Pancreas (tissue), 10 donors: ENCODE measurements around the gene DNAH6. TPM values are rescaled to one million over a fixed set of nuclear protein-coding genes. Genes with fewer than 3 reads are reported as not detected.

Source experiments
- ATAC-seq, 4 donors: fragments of 200-7000 bp; cut with Tn5 transposase; one replicate each; pipeline versions ENCODE4 v1.8.0 to v1.9.1; 2020; ENCODE audit warnings: mild to moderate bottlenecking in 4 of 4, moderate library complexity in 4 of 4
- DNase-seq, 6 donors: peaks; one replicate each; pipeline ENCODE4 v3.0.0-alpha.2; 2020
- FAIRE-seq: peaks from 2 replicates; lab custom pipeline; 2012; peaks lifted over from hg19 to GRCh38; lab: Jason Lieb, UNC
- H3K27ac ChIP-seq, 4 donors: fragments of 200-600 bp; sonication (generic); 1 replicate in 3 of 4; 2 replicates in 1 of 4; pipeline versions ENCODE4 v1.5.0 to v1.8.0; 2020
- H3K27me3 ChIP-seq, 4 donors: fragments of 200-600 bp; one replicate each; pipeline ENCODE4 v1.8.0; 2021
- H3K36me3 ChIP-seq, 3 donors: fragments of 200-600 bp; sonication (generic) in 1 of 3; one replicate each; pipeline versions ENCODE4 v1.5.0 to v1.8.0; 2020 to 2021
- H3K4me1 ChIP-seq, 3 donors: fragments of 200-600 bp; one replicate each; pipeline ENCODE4 v1.8.0; 2021
- H3K4me3 ChIP-seq, 4 donors: fragments of 200-600 bp; sonication (generic) in 2 of 4; one replicate each; pipeline versions ENCODE4 v1.5.0 to v1.8.0; 2020 to 2021
- H3K9me3 ChIP-seq, 4 donors: fragments of 200-600 bp; one replicate each; pipeline ENCODE4 v1.8.0; 2021
- WGBS, 2 donors: extraction: QIAGEN DNeasy Blood & Tissue Kit; methylation state at CpG; one replicate each; pipeline ENCODE4 v1.1.7; 2013; 5-methylcytosine and 5-hydroxymethylcytosine counted together
- intact Hi-C, 3 donors: fragments of 100-400 bp; cut with DNase I; formaldehyde crosslinking; loops; one replicate each; pipeline versions ENCODE4 v1.11.1 to v1.14.2; 2022
- polyA plus RNA-seq, 2 donors: library from polyadenylated mRNA; stranded (reverse); fragments of 200-250 nt; gene quantifications; one replicate each; pipeline ENCODE4 v1.2.3, GENCODE V29; 2013
- total RNA-seq, 6 donors: library from RNA; stranded (reverse); fragmentation: NEBNext Ultra II Directional in 4 of 6; extraction: Animal tissue kit (Norgen Biotek cat#: 25700) in 4 of 6; gene quantifications; one replicate each; pipeline versions ENCODE4 v1.2.1 to v1.2.4, GENCODE V29; 2021 to 2023
- TF ChIP-seq, protein P1 (sequence below), 4 donors: fragments of 200-600 bp; sonication (generic) in 3 of 4; IDR thresholded peaks; one replicate each; pipeline versions ENCODE4 v1.5.0 to v1.8.0; 2021; ENCODE audit warnings: antibody characterized with exemption in 4 of 4
- donor health status: healthy with polysubstance abuse.
- donor health status: DM: no; HTN: no; CAD: no; lungs with moderate emphysema.
- donor health status: DM: no; HTN: no; CAD: no.
- donor health status: control.
- donor health status: control.
- donor health status: Bipolar disorder and iron deficiency.
- donor health status: DM: yes; HTN: yes; CAD: no.
- donor health status: DM: no; HTN: no; CAD: no.
- donor health status: DM: no; HTN: no; CAD: no.
- donor health status: DM: yes; HTN: yes; CAD: no.

The DNAH6 gene
- total and polyA plus RNA-seq, 8 donors = 0.19 to 1.6 (median 0.81) TPM

DNA sequence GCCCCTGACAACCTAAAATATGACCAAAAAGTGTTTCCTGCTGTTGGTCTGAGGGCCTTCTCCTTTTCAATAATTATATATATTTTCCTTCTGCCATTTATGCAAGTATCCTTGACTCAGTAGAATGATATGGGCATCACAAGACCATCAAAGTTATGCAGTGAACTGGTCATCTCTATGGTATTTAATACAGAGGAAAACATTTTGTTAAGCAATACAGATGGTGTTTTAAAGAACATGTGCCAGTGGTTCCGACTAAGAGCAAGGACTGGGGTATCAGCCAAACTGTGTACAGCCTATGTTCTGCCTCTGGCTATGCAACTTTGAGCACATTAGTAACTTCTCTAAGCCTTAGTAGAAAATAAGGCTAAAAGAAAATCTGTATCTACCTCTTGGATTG is 185.6 kb downstream of the DNAH6 start:
- no peaks in the 10 kb centered on the region for H3K4me1 ChIP-seq
- no peak for FAIRE-seq
- TF ChIP-seq, protein P1, sequence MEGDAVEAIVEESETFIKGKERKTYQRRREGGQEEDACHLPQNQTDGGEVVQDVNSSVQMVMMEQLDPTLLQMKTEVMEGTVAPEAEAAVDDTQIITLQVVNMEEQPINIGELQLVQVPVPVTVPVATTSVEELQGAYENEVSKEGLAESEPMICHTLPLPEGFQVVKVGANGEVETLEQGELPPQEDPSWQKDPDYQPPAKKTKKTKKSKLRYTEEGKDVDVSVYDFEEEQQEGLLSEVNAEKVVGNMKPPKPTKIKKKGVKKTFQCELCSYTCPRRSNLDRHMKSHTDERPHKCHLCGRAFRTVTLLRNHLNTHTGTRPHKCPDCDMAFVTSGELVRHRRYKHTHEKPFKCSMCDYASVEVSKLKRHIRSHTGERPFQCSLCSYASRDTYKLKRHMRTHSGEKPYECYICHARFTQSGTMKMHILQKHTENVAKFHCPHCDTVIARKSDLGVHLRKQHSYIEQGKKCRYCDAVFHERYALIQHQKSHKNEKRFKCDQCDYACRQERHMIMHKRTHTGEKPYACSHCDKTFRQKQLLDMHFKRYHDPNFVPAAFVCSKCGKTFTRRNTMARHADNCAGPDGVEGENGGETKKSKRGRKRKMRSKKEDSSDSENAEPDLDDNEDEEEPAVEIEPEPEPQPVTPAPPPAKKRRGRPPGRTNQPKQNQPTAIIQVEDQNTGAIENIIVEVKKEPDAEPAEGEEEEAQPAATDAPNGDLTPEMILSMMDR (IDR thresholded peaks at IDR 0.05) = no peak
- H3K9me3 ChIP-seq = no peaks in the 10 kb centered on the region
- no peak overlapping the region for H3K27ac ChIP-seq
- H3K36me3 ChIP-seq = no peaks in the 10 kb centered on the region
- H3K4me3 ChIP-seq = no peak overlapping the region
- no peak for ATAC-seq
- WGBS, 2 donors = 83 to 89% methylated on average over 1 of the region's 1 CpG
- DNase-seq = no peak
- H3K27me3 ChIP-seq = no peaks in the 10 kb centered on the region
- intact Hi-C loops = no loop called here

DNA sequence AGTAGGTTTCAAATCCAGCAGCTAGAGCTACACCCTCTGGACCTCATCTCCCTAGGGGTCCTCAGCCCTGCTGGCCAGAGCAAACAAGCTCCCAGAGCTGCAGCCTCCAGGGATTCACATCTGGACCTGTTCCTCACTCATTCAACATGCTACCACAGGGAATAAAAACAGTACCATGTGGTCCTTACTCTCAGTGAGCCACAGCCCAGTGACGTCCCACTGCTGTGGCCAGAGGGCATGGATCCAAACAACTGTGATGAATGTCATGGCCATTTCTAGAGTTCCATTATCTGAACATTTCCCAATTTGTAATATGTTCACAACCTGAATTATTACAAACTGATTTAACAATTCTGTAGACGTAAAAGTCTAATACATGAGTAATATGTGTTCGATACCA is 186.6 kb downstream of the DNAH6 start:
- no peaks in the 10 kb centered on the region for H3K36me3 ChIP-seq
- intact Hi-C loops = no loop called here
- H3K4me1 ChIP-seq = no peaks in the 10 kb centered on the region
- H3K27me3 ChIP-seq = no peaks in the 10 kb centered on the region
- ATAC-seq = no peak
- DNase-seq = no peak
- no peak overlapping the region for H3K4me3 ChIP-seq
- TF ChIP-seq, protein P1 (IDR thresholded peaks at IDR 0.05) = no peak
- H3K27ac ChIP-seq = no peak overlapping the region
- no peaks in the 10 kb centered on the region for H3K9me3 ChIP-seq
- FAIRE-seq = no peak
- WGBS, 2 donors = 78 to 92% methylated on average over 3 of the region's 3 CpGs

DNA sequence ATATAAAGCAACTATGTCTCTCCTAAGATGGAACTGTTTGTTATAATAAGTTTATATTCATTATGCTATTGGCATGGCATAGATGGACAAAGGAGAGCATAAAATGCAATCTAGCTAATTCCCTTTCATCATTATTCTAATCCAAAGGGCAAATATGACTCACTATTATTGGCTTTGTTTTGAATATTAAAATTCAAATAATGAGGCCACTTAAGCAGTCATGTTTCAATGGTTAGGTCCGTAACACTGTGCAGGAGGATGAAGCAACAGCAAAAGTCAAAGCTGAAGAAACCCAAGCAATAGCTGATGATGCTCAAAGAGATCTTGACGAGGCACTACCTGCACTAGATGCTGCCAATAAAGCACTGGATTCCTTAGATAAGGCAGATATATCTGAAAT is 187.5 kb downstream of the DNAH6 start:
- WGBS, 2 donors = 89 to 93% methylated on average over 2 of the region's 2 CpGs
- H3K9me3 ChIP-seq = no peaks in the 10 kb centered on the region
- no peaks in the 10 kb centered on the region for H3K4me1 ChIP-seq
- H3K36me3 ChIP-seq = no peaks in the 10 kb centered on the region
- TF ChIP-seq, protein P1 (IDR thresholded peaks at IDR 0.05) = no peak
- no peaks in the 10 kb centered on the region for H3K27me3 ChIP-seq
- DNase-seq = no peak
- H3K4me3 ChIP-seq = no peak overlapping the region
- ATAC-seq = no peak
- H3K27ac ChIP-seq = no peak overlapping the region
- intact Hi-C loops = no loop called here
- FAIRE-seq = no peak

DNA sequence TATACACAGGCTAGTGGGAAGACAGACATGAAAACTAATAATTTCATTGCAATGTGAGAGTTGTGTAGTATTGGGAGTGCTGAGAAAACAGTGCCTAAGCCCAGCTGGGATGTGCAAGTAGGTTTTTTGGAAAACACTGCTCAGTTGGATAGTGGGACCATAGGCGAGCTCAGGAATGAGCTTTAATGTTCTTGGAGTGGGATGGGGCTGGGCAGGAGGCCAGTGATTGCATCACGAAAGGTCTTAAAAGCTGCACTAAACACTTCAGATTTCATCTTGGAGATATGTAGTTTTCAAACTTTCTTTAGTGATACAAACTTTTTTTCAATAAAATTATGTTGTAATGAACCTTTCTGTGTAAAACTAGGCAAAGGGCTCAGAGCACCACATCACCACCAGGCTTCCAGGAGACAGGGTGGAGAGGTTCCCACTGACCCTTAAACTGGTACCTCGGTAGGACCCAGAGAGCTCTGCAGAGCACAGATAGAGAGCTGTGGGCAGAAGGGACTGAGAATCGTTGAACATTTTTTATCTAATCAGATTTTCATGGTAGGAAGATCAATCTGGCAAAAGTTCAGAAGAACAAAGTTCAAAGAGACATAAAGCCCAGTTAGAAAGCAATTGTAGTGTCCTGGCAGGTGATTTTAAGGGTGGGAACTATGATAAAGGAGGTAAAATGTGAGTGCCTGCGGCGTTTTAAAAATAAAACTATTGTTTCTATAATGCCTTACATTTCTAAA is 188.4 kb downstream of the DNAH6 start:
- intact Hi-C loops = no loop called here
- WGBS, 2 donors = 68 to 74% methylated on average over 6 of the region's 6 CpGs
- Histone ChIP-seq H3K27me3 (no peaks in the 10 kb centered on the region), H3K36me3 (no peaks in the 10 kb centered on the region), H3K4me1 (no peaks in the 10 kb centered on the region), H3K9me3 (no peaks in the 10 kb centered on the region), H3K27ac (no peak overlapping the region), H3K4me3 (no peak overlapping the region)
- DNase-seq (no peak), FAIRE-seq (no peak), ATAC-seq (no peak)
- TF ChIP-seq, protein P1 (IDR thresholded peaks at IDR 0.05) = no peak

DNA sequence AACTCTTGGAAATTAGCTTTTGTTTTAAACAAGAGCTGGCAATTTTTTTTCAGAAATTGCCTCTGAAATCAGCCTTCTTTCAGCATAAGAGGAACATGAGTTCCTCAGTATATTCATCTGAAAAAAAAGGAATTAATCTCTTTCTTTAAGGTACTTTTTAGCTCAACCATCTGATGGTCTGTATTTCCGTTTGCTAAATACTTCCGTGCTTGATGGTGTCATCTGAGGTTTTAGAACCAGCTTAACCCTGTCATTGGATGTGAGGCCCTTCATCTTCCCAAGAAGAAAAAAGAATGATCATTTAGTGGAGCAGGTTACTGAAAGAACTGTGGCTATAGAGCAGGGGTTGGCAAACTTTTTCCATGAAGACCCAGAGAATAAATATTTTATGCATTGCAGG is 189.6 kb downstream of the DNAH6 start:
- H3K4me1 ChIP-seq = no peaks in the 10 kb centered on the region
- H3K9me3 ChIP-seq = no peaks in the 10 kb centered on the region
- TF ChIP-seq, protein P1 (IDR thresholded peaks at IDR 0.05) = no peak
- FAIRE-seq = no peak
- no peak overlapping the region for H3K4me3 ChIP-seq
- no peak for ATAC-seq
- no peak for DNase-seq
- H3K36me3 ChIP-seq = no peaks in the 10 kb centered on the region
- WGBS, 2 donors = 79 to 86% methylated on average over 2 of the region's 2 CpGs
- H3K27me3 ChIP-seq = no peaks in the 10 kb centered on the region
- intact Hi-C loops = no loop called here
- H3K27ac ChIP-seq = no peak overlapping the region
